ENCODE measurements around the gene HHATL.

Gene HHATL, protein sequence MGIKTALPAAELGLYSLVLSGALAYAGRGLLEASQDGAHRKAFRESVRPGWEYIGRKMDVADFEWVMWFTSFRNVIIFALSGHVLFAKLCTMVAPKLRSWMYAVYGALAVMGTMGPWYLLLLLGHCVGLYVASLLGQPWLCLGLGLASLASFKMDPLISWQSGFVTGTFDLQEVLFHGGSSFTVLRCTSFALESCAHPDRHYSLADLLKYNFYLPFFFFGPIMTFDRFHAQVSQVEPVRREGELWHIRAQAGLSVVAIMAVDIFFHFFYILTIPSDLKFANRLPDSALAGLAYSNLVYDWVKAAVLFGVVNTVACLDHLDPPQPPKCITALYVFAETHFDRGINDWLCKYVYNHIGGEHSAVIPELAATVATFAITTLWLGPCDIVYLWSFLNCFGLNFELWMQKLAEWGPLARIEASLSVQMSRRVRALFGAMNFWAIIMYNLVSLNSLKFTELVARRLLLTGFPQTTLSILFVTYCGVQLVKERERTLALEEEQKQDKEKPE

DNA sequence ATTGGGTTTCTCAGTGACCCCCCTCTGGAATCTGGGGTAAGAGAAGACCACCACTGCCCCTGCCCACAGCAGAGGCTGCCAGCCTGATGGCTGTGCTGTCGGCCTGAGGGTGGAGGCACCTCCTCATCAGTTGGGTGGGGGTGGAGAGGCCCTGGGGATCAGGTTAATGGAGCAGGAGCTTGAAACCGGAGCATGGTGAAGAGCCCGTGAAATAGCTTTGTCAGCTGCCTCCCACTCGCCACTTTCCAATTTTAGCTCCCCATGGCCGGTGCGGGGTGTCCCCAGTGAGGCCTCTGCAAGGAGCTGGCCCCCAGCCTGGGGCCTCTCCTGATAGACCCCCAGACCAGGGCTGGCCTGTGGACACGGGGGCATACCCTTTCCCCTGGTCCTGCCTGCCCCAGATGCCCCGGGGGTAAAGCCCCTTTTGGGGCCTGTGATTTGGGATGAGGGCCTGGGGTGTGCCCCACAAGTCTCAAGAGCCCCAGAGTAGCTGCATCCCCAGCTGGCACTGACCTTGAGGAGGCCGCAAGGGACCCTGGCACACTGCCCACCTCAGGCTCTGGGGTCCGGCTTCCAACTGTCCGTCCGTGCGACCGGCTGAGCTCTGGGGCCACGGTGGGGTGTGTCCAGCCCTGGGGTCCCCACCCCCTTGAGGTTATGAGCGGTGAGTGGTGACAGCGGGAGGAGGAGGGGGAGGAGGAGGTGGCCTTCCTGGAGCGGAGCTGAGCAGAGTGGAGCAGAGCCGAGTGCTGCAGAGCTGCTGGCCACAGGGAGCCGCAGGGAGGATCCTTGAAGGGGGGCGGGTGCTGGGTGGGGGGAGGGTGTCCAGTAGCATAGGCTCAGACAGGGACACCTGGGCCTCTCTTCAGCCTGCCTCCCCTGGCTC lies at the start of gene HHATL:
HHATL (minus strand) TSS at position 733 of the 886 bp plus-strand sequence. CDS start 1,972 bp downstream, outside the sequence.
- Histone ChIP-seq H3K27ac (ENCODE audit: low read depth, low read length, poor library complexity, severe bottlenecking) (no peak within 1 kb of the TSS), H3K27me3 (ENCODE audit: insufficient read depth, low read length) (no peaks in the 10 kb centered on the region), H3K79me2 (ENCODE audit: insufficient read depth, low read length) (no peaks in the 10 kb centered on the region)

DNA sequence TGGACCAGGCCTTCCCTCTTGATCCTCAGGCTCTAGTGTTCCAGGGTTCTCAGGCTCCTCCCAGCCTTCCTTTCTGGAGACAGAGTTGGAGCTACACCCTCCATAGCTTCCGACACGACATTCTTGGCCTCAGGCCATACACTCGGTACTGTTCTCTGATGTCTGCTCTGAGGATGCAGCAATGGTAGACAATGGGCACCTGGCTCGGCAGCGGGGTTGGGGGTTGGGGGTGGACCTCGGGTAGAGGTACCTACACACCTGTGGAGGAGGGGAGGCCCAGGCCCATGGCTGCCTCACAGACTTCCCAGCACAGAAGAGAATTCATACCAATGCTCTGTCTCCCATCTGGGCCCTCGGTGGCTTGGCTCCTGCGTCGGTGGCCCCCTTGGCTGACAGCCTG lies 49.0 kb upstream of the HHATL start:
- H3K9me3 ChIP-seq (ENCODE audit: low read length): no peaks in the 10 kb centered on the region

More for the DNA sequence above, at the start of gene HHATL:
- H3K4me2 ChIP-seq (ENCODE audit: low read length): no peak within 1 kb of the TSS
- no peak within 1 kb of the TSS for H3K9ac ChIP-seq (ENCODE audit: low read length)
- H3K36me3 ChIP-seq (ENCODE audit: insufficient read depth, low read length): no peaks in the 10 kb centered on the region
- no peaks in the 10 kb centered on the region for H3K9me3 ChIP-seq (ENCODE audit: low read length)
- TF ChIP-seq EZH2 (IDR thresholded peaks at IDR 0.05; ENCODE audit: borderline replicate concordance, low read length) (no peak), CTCF (IDR thresholded peaks at IDR 0.05; ENCODE audit: low read length) (no peak)
- H3K4me1 ChIP-seq (ENCODE audit: insufficient read depth, low read length, severe bottlenecking): no peaks in the 10 kb centered on the region
- H3K4me3 ChIP-seq (ENCODE audit: low read depth, low read length, poor library complexity, severe bottlenecking): no peak within 1 kb of the TSS
- H2AFZ ChIP-seq (ENCODE audit: low read length): no peak within 1 kb of the TSS
- H4K20me1 ChIP-seq (ENCODE audit: insufficient read depth, low read length): no peaks in the 10 kb centered on the region
- no peaks in the 10 kb centered on the region for H3F3A ChIP-seq (ENCODE audit: insufficient read depth, low read length)
- H3K9me2 ChIP-seq (ENCODE audit: low read depth, low read length): no peaks in the 10 kb centered on the region

More for the DNA sequence above, 49.0 kb upstream of the HHATL start:
- no peaks in the 10 kb centered on the region for H3K9me2 ChIP-seq (ENCODE audit: low read depth, low read length)
- no peak for TF ChIP-seq CTCF (IDR thresholded peaks at IDR 0.05; ENCODE audit: low read length)
- TF ChIP-seq EZH2 (IDR thresholded peaks at IDR 0.05; ENCODE audit: borderline replicate concordance, low read length): no peak
- H2AFZ ChIP-seq (ENCODE audit: low read length): no peak overlapping the region
- no peak overlapping the region for H3K4me3 ChIP-seq (ENCODE audit: low read depth, low read length, poor library complexity, severe bottlenecking)
- H3K27ac ChIP-seq (ENCODE audit: low read depth, low read length, poor library complexity, severe bottlenecking): no peak overlapping the region
- H3K4me1 ChIP-seq (ENCODE audit: insufficient read depth, low read length, severe bottlenecking): no peaks in the 10 kb centered on the region
- no peaks in the 10 kb centered on the region for H4K20me1 ChIP-seq (ENCODE audit: insufficient read depth, low read length)
- H3F3A ChIP-seq (ENCODE audit: insufficient read depth, low read length): no peaks in the 10 kb centered on the region
- no peaks in the 10 kb centered on the region for H3K27me3 ChIP-seq (ENCODE audit: insufficient read depth, low read length)
- H3K79me2 ChIP-seq (ENCODE audit: insufficient read depth, low read length): no peaks in the 10 kb centered on the region
- H3K4me2 ChIP-seq (ENCODE audit: low read length): no peak overlapping the region
- H3K9ac ChIP-seq (ENCODE audit: low read length): no peak overlapping the region
- no peaks in the 10 kb centered on the region for H3K36me3 ChIP-seq (ENCODE audit: insufficient read depth, low read length)
